ENCODE data around the gene ARL3. TPM values are rescaled to one million over a fixed set of nuclear protein-coding genes. Genes with fewer than 3 reads are reported as not detected.

ARL3 gene
- total RNA-seq, 1 experiment from 2014 or later, result 16.5 TPM

DNA sequence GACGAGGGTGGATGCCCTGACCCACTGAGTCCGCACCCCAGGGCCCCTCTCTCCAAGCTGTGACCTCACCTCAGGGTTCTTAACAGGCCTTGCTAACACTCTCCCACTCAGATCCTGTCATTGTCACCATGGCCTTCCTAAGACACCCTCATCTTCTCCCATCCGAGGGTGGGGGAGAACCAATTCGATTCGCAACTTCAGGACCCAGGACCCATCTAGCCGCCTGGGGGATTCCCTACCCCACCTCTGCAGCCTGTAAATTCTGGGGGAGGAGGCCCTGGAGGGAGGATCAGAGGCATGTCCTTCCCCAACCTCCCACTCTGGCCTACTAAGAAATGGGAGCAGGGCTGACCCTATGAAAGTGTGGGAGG lies 52.6 kb downstream of the ARL3 start:
- peaks cover 2 to 17% of the 10 kb centered on the region in 2 experiments; a peak in 3 of 4 replicates for H3K4me1 Mint-ChIP-seq
- H3K36me3 Mint-ChIP-seq (ENCODE audit: insufficient read depth in 1 of 3, low read depth in 3 of 3), result peaks cover 7 to 17% (median 15%) of the 10 kb centered on the region in 3 experiments
- H3K4me3 Mint-ChIP-seq, result no peak overlapping the region; a peak in 1 of 5 replicates
- Histone ChIP-seq H2AK5ac (ENCODE audit: insufficient read length, low read length) (no peak overlapping the region), H2BK15ac (ENCODE audit: low read depth, low read length) (no peak overlapping the region), H3K56ac (ENCODE audit: insufficient read length, low read depth, low read length) (no peak overlapping the region), H2AFZ (ENCODE audit: low read length) (no peak overlapping the region), H4K8ac (replicated peaks; ENCODE audit: insufficient read length, low read depth, low read length) (no peak overlapping the region), H3T11ph (ENCODE audit: low read length) (no peak overlapping the region), H2BK12ac (ENCODE audit: insufficient read length, low read depth, low read length) (no peak overlapping the region), H2BK120ac (ENCODE audit: low read depth, low read length, poor library complexity, severe bottlenecking) (no peak overlapping the region), H3K23me2 (ENCODE audit: insufficient read length, low read depth, low read length, poor library complexity, severe bottlenecking) (no peaks in the 10 kb centered on the region), H4K91ac (ENCODE audit: insufficient read length, low read depth, low read length) (no peak overlapping the region), H3K14ac (ENCODE audit: insufficient read depth, low read length) (no peak overlapping the region), H3K4me1 (ENCODE audit: insufficient read depth, low read length) (no peaks in the 10 kb centered on the region; the same call in 1 of the 2 replicates), H3K4me2 (ENCODE audit: insufficient read depth, insufficient read length, low read length) (no peak overlapping the region), H3K27ac (ENCODE audit: insufficient read length, low read depth, low read length) (no peak overlapping the region), H3K27me3 (ENCODE audit: insufficient read depth, low read length) (no peaks in the 10 kb centered on the region), H4K20me1 (ENCODE audit: control insufficient read depth, insufficient read depth, insufficient read length) (no peaks in the 10 kb centered on the region), H2BK5ac (ENCODE audit: insufficient read length, low read length) (no peak overlapping the region), H3K79me2 (ENCODE audit: insufficient read depth, low read length) (no peaks in the 10 kb centered on the region), H3K4ac (ENCODE audit: low read depth, low read length) (no peak overlapping the region), H2BK20ac (ENCODE audit: low read depth, low read length, poor library complexity, severe bottlenecking) (no peak overlapping the region), H4K5ac (ENCODE audit: insufficient read length, low read depth, low read length) (no peak overlapping the region), H3K79me1 (ENCODE audit: insufficient read depth, low read depth, low read length, poor library complexity, severe bottlenecking) (no peaks in the 10 kb centered on the region), H3K18ac (ENCODE audit: insufficient read length, low read depth, low read length) (no peak overlapping the region), H3K23ac (ENCODE audit: insufficient read length, low read depth, low read length) (no peak overlapping the region), H3K9me3 (ENCODE audit: control insufficient read depth, low read depth, low read length) (no peaks in the 10 kb centered on the region), H3K9ac (ENCODE audit: extremely low read depth, insufficient read length, low read length) (no peak overlapping the region)
- TF ChIP-seq, protein P1, sequence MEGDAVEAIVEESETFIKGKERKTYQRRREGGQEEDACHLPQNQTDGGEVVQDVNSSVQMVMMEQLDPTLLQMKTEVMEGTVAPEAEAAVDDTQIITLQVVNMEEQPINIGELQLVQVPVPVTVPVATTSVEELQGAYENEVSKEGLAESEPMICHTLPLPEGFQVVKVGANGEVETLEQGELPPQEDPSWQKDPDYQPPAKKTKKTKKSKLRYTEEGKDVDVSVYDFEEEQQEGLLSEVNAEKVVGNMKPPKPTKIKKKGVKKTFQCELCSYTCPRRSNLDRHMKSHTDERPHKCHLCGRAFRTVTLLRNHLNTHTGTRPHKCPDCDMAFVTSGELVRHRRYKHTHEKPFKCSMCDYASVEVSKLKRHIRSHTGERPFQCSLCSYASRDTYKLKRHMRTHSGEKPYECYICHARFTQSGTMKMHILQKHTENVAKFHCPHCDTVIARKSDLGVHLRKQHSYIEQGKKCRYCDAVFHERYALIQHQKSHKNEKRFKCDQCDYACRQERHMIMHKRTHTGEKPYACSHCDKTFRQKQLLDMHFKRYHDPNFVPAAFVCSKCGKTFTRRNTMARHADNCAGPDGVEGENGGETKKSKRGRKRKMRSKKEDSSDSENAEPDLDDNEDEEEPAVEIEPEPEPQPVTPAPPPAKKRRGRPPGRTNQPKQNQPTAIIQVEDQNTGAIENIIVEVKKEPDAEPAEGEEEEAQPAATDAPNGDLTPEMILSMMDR (conservative IDR thresholded peaks at IDR 0.05), result no peak
- peak overlapping the region in 1 of 3 experiments; percentile 48; a peak in 1 of 7 replicates for H3K27ac Mint-ChIP-seq
- no peak for DNase-seq
- H3K27me3 Mint-ChIP-seq (ENCODE audit: low read depth), result no peaks in the 10 kb centered on the region; the same call in 1 of the 2 replicates
- H3K9me3 Mint-ChIP-seq, result no peaks in the 10 kb centered on the region
- no CpG with 5 or more reads among the region's 6 CpGs for WGBS (ENCODE audit: extremely low coverage, insufficient read length, low lambda C conversion rate)
